GM21786 (cell line): ENCODE measurements around the gene MBTD1.
"Not testable (repeated sequence)": the region's sequence is repeated elsewhere in the genome, so short reads cannot be mapped to it uniquely, and the experiment has no call there.

Source experiments
- ATAC-seq: cut with Tn5 transposase; IDR thresholded peaks from one replicate; pipeline ENCODE4 v1.9.1; 2021; ENCODE audit not compliant: unreplicated experiment

The MBTD1 gene

GRCh38 chr17:51189628-51190027, 70.2 kb downstream of the MBTD1 start:
- ATAC-seq = no peak

GRCh38 chr17:51189162-51189561, 70.7 kb downstream of the MBTD1 start:
- no peak for ATAC-seq

- ATAC-seq = no peak
These were observed 71.5 kb downstream of the MBTD1 start for GRCh38 chr17:51188271-51188833.

DNA sequence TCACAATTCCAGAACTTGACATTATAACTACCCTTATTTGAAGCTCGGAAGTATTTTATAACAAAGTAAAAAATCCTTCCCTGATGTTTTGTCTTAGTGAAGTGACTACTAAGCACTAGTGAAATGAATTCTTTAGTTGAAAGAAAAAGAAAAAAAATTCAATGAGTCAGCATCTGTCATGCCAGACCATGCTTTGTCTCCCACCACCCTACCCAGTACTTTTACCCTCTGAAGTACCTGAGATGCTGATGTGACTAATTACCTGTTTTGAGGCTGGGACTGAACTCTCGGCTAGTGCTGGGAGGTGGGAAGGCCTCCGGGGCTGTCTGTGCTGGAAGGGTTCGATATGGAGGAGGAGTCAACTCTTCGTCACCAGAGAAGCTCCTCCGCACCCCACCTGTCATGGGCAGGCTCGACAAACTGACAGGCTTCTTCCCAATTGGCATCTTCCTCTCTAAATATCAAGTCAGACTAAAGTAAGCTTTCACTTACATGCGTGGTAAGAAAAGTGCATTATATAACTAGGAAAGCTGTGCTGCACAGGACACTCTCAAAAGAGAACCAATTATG, 74.0 kb downstream of the MBTD1 start:
- no peak for ATAC-seq

- no peak for ATAC-seq
These were observed 75.7 kb downstream of the MBTD1 start for GRCh38 chr17:51184124-51184523.

DNA sequence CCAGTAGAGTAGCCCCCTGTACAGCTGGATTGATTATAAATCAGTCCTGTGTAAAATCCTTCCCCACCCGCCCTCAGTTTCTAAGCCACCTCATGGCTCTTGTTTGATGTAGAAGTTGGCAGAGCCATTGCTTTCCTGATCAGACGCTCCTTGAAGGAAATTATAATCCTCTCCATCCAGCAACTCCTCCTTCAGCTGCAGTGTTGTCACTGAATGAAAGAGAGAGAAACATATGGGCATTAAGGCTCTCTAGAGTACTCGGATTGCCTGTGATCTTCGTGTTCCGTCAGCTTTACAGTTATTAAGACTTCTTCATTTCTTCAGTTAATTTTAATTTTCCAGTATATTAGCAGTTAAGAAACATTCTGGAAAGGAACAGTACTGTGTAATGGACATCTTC, 79.4 kb downstream of the MBTD1 start:
- ATAC-seq = no peak

GRCh38 chr17:51172030-51172429, 87.8 kb downstream of the MBTD1 start:
- not testable (repeated sequence) for ATAC-seq

DNA sequence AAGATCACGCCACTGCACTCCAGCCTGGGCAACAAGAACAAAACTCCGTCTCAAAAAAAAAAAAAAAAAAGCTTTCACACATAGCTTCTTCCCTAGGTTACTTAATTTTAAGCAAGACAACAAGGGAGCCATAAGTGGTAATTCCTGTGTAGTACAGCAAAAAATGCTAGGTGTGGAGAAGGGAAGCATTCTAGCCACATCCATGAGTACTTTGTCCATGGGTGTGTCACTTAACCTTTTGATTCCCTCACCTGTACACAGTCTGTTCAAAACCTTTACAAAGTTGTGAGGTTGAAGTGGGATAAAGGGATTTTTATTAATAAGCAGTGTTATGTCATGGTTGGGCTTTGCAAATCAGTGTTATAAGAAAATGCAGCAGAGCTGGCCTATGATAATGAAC, 89.1 kb downstream of the MBTD1 start:
- no peak for ATAC-seq

DNA sequence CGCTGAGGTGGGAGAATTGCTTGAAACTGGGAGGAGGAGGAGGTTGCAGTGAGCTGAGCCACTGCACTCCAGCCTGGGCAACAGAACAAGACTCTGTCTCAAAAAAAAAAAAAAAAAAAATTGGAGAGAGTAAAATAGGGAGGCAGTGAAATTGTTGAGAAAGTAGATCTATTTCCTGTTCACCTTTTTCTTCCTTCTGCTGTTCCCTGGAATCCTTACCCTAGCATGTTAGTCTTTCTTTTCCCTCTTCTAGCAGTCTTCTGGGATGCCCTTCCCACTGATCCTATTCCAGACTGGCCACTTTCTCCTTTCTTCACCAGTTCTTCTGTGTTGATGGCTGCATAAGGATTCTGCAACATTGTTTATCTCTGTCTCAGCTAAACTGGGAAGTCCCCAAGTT, 90.5 kb downstream of the MBTD1 start:
- no peak for ATAC-seq

DNA sequence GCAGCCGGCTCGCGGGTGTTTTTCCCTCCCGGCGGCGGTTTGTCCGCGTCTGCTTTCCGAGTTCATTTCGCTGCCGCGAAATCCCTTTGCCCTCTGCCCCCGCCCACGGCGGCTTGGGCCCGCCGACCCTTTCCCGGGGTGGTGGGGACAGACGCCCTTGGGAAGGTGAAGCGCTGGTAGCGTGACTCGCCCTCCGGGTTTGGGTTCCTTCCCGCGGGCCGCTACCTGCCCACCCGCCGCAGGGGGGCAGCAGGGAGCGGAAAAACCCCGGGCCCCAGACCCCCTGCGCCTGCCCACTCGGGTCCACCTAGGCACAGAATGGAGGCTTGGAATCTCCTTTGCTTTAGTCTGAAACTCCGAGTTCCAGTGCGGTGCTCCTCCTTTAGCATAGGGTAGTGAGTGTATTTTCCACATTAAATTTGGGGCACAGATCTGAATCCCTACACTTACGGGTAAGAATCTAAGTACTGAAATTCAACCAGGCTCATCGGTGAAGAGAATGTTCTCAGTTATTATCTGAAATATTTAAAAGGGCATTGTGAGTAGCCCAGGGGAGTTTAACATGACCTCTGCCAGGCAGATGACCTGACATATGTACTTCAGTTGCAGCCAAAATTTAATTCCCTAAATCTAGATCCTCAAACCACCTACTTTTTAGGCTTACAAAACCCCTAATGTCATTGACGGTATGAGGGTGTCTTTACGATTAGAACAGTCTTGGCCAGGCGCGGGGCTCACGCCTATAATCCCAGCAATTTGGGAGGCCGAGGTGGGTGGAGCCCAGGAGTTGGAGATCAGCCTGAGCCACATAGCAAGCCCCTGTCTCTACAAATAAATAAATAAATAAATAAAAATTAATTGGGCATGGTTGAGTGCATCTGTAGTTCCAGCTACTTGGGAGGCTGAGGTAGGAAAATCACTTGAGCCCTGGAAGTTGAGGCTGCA, 92.6 kb downstream of the MBTD1 start:
- ATAC-seq = peak; percentile 49

DNA sequence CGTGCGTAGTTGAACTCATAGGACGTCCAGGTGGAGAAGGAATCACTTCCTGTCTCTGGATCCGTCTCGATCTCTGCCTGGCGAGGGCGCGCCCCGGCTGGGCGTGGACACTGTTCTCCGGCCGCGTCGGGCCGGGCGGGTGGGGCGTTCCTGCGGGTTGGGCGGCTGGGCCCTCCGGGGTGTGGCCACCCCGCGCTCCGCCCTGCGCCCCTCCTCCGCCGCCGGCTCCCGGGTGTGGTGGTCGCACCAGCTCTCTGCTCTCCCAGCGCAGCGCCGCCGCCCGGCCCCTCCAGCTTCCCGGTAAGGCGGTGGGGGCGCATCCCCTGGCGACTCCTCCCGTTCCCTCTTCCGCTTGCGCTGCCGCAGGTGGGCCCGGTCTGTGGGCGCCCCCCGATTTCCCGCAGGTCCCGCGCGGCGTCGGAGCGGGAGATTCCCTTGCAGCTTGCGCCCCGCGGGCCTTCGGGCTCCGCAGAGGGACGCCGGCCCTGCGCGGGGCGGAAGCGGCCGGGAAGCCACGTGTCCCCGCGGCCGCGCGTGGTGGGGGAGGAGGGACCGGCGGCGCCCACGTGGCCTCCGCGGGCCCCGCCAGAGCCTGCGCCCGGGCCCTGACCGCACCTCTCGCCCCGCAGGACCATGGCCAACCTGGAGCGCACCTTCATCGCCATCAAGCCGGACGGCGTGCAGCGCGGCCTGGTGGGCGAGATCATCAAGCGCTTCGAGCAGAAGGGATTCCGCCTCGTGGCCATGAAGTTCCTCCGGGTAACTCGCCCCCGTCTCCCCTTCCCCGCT, 93.5 kb downstream of the MBTD1 start, which contains the start of gene NME2:
Gene NME2, plus strand, starts transcription at position 214 of the 789 bp plus-strand sequence. Its CDS starts 420 bp downstream, at position 634.
- peak; percentile 82 for ATAC-seq

DNA sequence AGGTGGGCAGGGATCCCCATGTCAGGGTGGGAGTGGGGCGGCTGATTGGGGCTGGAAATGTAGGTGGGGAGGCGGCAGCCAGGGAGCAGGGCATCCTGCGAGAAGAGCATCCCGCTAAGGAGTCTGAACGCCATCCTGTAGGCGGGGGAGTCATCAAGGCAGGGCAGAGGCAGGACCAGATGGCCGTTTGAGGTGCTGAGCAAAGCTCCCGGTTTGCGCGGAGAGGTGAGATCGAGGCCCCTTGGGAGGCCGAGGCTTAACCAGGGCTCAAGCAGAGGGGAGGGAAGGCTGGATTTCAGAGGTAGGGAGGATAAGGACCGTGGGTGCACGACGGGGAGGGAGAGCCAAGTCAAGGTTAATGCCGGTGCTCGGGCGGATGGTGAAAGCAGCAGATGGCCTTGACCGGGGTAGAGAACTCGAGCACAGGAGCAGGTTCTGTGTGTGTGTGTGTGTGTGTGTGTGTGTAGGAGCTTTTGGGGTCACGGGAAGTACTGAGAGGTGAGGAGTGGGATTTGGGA, 94.1 kb downstream of the MBTD1 start:
- no peak for ATAC-seq

DNA sequence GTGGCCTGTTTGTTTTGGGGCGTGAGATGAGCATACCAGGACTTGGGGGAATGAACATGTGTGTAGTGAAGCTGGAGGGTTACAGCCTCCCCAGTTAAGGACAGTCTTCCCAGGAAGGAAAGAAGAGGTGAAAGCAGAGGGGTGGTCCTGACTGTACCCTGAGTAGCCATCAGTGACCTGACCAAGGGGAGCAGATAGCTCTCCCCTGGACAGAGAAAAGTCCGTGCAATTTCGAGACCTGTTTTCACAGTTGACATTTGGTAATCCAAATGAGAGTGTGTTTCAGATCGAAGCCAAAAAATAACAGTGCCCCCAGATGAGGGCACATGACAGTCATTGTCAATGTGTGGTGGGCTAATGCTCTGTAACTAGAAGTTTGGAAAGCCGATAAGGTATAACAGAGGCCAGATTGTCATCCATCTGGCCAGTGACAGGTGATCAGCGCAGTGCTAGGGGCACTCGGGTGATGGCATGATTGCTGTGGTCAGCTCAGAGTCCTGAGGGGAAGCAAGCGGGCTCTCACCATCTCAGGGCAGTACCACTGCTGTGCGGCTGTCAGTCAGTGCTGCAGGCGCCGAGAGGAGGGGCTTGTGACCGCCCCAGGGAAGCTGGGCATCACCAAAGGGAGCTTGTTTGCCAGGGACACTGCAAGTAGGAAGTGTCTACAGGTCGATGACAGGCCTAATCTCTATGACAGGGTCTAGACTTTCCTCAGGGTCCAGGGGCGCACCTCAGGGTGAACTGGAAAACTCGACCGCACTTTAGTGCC, 94.8 kb downstream of the MBTD1 start:
- no peak for ATAC-seq

- no peak for ATAC-seq
These were observed 98.3 kb downstream of the MBTD1 start for GRCh38 chr17:51161541-51161940.

DNA sequence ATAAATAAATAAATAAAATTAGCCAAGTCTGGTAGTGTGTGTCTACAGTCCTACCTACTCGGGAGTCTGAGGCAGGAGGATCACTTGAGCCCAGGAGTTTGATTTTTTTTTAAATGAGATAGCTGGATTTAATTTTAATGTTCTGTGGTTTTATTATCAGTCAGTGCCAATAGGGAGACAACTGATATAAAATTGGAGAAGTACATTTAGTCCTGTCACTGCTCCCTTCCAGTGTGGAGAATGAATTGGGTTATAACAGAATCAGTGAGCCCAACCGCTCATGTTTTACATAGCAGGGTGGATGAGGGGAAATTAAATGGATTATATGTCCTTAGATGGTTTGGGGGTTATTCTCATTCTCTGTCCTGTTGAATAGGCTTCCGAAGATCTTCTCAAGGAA, 100.2 kb downstream of the MBTD1 start:
- ATAC-seq = no peak

- no peak for ATAC-seq
These were observed 104.4 kb downstream of the MBTD1 start for GRCh38 chr17:51155416-51155815.

DNA sequence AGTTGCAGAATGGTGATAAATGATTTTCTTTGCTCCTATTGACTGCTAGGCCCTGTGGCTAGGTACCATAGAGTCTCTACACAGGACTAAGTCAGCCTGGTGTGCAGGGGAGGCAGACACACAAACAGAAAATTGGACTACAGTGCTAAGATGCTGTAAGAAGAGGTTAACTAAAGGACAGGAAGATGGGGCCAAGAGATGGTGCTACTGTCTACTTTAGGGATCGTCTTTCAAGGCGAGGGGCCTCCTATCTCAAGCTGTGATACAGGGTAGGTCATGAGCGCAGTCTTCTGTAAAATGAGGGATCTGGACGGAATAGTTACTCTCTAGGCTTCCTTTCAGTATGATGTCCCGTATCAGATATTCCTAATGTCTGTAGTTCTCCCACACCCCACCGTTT, 105.7 kb downstream of the MBTD1 start:
- ATAC-seq = no peak

DNA sequence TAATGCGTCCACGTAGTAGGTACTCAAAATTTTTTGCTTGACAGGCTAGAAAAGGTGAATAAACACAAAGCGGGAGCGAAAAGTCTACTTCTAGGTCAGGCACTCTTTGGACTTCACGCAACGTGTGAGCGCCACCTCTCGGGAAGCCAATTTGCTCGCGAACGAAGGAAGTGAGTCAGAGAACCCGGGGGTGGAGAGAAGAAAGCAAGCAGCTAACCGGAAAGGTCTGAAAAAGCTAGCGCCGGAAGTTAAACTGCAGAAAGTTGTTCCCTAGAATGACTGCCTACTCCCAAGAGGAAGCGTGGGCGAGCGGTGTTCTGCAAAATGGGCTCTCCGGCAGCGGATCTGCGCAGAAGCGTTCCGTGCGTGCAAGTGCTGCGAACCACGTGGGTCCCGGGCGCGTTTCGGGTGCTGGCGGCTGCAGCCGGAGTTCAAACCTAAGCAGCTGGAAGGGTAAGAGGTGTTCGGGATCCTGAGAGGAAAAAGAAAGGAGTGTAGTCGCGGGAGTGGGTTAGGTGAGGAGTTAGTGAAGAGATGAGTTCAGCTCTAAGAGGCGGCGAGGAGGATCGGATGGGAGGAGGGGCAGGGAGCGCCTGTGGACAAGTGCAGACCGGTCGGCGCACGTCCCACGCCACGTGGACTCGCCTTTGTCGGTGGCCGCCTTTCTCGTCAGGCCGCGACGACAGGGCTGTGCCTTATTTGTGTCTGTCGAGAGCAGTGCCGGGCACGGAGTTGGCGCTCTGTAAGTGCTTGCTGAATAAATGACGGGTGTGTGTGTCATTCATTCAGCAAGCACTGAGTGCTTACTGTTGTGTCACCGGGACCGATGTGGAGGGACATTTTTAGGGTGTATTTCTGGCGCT, 106.4 kb downstream of the MBTD1 start, which contains the start of gene NME1:
Gene NME1, plus strand, starts transcription at position 350 of the 863 bp plus-strand sequence. CDS start 2,096 bp downstream, outside the sequence.
- ATAC-seq = peak; percentile 91

- no peak for ATAC-seq
These were observed 107.1 kb downstream of the MBTD1 start for GRCh38 chr17:51152766-51153209.
